Vagina (tissue), 2 donors: ENCODE measurements around the gene TRIM36.

Experiments
- CTCF ChIP-seq, 3 experiments: fragments of 450-650 bp in 2 of 3; fragments of 200-600 bp in 1 of 3; sonication (generic) in 1 of 3; IDR thresholded peaks; one replicate each; pipeline ENCODE4 v1.5.1; 2017 to 2019; ENCODE audit warnings: antibody characterized with exemption in 3 of 3, mild to moderate bottlenecking in 2 of 3, moderate library complexity in 2 of 3
- POLR2A ChIP-seq, 2 donors: fragments of 450-650 bp; IDR thresholded peaks; one replicate each; pipeline ENCODE4 v1.6.1; 2017; ENCODE audit warnings: antibody characterized with exemption in 2 of 2, mild to moderate bottlenecking in 2 of 2, moderate library complexity in 2 of 2
- POLR2AphosphoS5 ChIP-seq, 2 donors: sonication (generic); formaldehyde crosslinking; IDR thresholded peaks; one replicate each; pipeline ENCODE4 v1.9.0; 2017; ENCODE audit warnings: antibody characterized with exemption in 2 of 2, mild to moderate bottlenecking in 2 of 2, low read depth in 1 of 2; ENCODE audit not compliant: insufficient read depth in 1 of 2

DNA sequence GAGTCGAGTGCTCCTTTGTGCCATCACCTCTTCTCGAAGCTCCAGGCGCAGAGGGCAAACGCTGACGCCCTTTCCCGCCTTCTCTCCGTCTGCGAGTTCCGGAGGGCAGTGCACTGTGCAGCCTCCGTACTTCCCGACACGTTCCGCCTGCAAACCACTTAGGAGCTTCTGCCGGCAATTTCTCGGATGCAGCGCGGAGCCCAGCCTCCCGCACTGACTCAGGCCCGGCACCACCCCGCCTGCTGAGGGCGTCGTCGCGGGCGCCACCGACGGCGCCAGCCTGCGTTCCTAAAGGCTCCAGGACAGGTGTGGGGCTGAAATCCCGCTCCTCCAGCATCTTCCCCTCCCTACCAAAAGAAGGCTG, 9.3 kb upstream of the TRIM36 start:
- TF ChIP-seq CTCF (IDR thresholded peaks at IDR 0.05) (no peak), POLR2A (IDR thresholded peaks at IDR 0.05) (no peak), POLR2AphosphoS5 (IDR thresholded peaks at IDR 0.05; ENCODE audit: insufficient read depth in 1 of 2, low read depth in 1 of 2) (no peak)
